Caco-2 (cell line): ENCODE results near the gene KCNJ11. TPM values are rescaled to one million over a fixed set of nuclear protein-coding genes. Genes with fewer than 3 reads are reported as not detected.

Experiments
- BruUV-seq: library from RNA; stranded (reverse); fragments of 400-500 nt; replicated peaks from 2 replicates; lab custom pipeline; 2021; lab: Mats Ljungman, UMichigan
- CTCF ChIA-PET: fragments of 300-600 bp; sonication (Branson Sonifier 250); formaldehyde crosslinking; loops from one replicate; lab custom pipeline; 2022; ENCODE audit warnings: antibody characterized with exemption; lab: Charles Lee
- POLR2A ChIA-PET: fragments of 300-600 bp; sonication (Branson Sonifier 250); formaldehyde crosslinking; loops from one replicate; lab custom pipeline; 2022; ENCODE audit warnings: antibody characterized with exemption; lab: Charles Lee
- DNase-seq, 2 experiments: peaks; one replicate each; pipeline versions ENCODE4 v3.0.0 to v3.0.0-alpha.2; 2020 to 2022
- H3K27me3 ChIP-seq: replicated peaks from 2 replicates; pipeline ENCODE4 v1.6.0; 2011; ENCODE audit warnings: low read length; ENCODE audit not compliant: control insufficient read depth, insufficient read depth
- H3K36me3 ChIP-seq: 2 replicates; pipeline ENCODE4 v1.5.1; 2011; ENCODE audit warnings: low read length; ENCODE audit not compliant: control insufficient read depth, insufficient read depth
- H3K4me1 ChIP-seq: fragments of 250-450 bp; sonication (Bioruptor Pico); 2 replicates; pipeline ENCODE4 v1.5.1; 2020; ENCODE audit warnings: mild to moderate bottlenecking
- H3K4me3 ChIP-seq: 2 replicates; pipeline ENCODE4 v1.5.1; 2011; ENCODE audit warnings: low read depth, mild to moderate bottlenecking, control low read depth, low read length
- H3K9me3 ChIP-seq: fragments of 250-450 bp; sonication (Bioruptor Pico); 2 replicates; pipeline ENCODE4 v1.5.1; 2020; ENCODE audit warnings: mild to moderate bottlenecking, moderate library complexity
- H3K27ac Mint-ChIP-seq: one replicate; pipeline ENCODE4 v1.8.0; 2022; ENCODE audit warnings: mixed read lengths; ENCODE audit not compliant: unreplicated experiment
- H3K27me3 Mint-ChIP-seq: one replicate; pipeline ENCODE4 v1.8.0; 2022; ENCODE audit warnings: mixed read lengths; ENCODE audit not compliant: insufficient read depth, unreplicated experiment
- H3K36me3 Mint-ChIP-seq: one replicate; pipeline ENCODE4 v1.8.0; 2022; ENCODE audit warnings: mild to moderate bottlenecking, mixed read lengths; ENCODE audit not compliant: insufficient read depth, unreplicated experiment
- H3K4me1 Mint-ChIP-seq: one replicate; pipeline ENCODE4 v1.8.0; 2022; ENCODE audit warnings: low read depth, mixed read lengths; ENCODE audit not compliant: unreplicated experiment
- H3K4me3 Mint-ChIP-seq: one replicate; pipeline ENCODE4 v1.8.0; 2022; ENCODE audit warnings: mild to moderate bottlenecking, moderate library complexity, mixed read lengths; ENCODE audit not compliant: unreplicated experiment
- H3K9me3 Mint-ChIP-seq: one replicate; pipeline ENCODE4 v1.8.0; 2022; ENCODE audit warnings: mixed read lengths; ENCODE audit not compliant: unreplicated experiment
- CTCF ChIP-seq, 2 experiments: fragments of 200-600 bp in 1 of 2; IDR thresholded peaks; 1 replicate in 1 of 2; 2 replicates in 1 of 2; pipeline versions ENCODE4 v1.5.1 to v1.8.0; 2011 to 2022; ENCODE audit warnings: antibody characterized with exemption in 1 of 2, control low read depth in 1 of 2, inconsistent platforms in 1 of 2, low read depth in 1 of 2, low read length in 1 of 2, mild to moderate bottlenecking in 1 of 2, moderate library complexity in 1 of 2; ENCODE audit not compliant: insufficient read depth in 1 of 2, severe bottlenecking in 1 of 2, unreplicated experiment in 1 of 2
- intact Hi-C: fragments of 100-400 bp; cut with micrococcal nuclease; formaldehyde crosslinking; loops from one replicate; pipeline ENCODE4 v1.10.0; 2022; ENCODE audit not compliant: unreplicated experiment
- total RNA-seq: library from RNA; stranded (reverse); gene quantifications from 2 replicates; pipeline ENCODE4 v1.2.3, GENCODE V29; 2022

KCNJ11 gene
- total RNA-seq, 1 experiment from 2014 or later = 3.4 TPM

DNA sequence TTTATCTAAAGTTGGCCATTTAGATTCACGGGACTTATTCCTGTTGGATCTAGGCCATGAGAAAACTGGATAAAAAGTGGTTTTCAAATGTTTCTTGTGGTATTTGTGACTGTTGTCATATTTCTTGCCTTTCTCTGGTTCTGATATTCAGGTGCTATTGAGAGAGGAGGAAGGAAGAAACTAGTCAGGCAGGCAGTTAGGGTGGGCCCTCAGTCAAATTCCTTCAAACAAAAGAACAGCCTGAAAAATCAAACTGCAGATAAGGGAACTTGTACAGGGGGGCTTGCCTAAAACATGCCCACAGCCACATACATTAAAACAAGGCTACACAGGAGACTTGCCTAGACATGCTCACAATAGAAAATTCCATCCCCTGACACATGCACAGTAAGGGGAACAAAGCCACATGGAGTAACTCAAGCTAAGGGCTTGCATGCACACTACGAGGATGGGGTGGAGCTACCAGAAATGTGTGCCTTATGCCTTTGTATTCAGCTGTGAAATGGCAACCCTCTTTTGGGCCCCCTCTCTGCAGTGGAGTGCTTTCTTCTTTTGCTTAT, 18.7 kb downstream of the KCNJ11 start:
- CTCF ChIA-PET = no interaction called here

GRCh38 chr11:17369094-17369493, 19.4 kb downstream of the KCNJ11 start:
- Mint-ChIP-seq H3K9me3 (peaks cover 55% of the 10 kb centered on the region), H3K36me3 (peaks cover 52% of the 10 kb centered on the region), H3K4me1 (no peaks in the 10 kb centered on the region), H3K4me3 (no peak overlapping the region), H3K27me3 (no peaks in the 10 kb centered on the region), H3K27ac (no peak overlapping the region)
- Histone ChIP-seq H3K27me3 (no peaks in the 10 kb centered on the region), H3K36me3 (peaks cover 10% of the 10 kb centered on the region), H3K9me3 (peaks cover 42% of the 10 kb centered on the region), H3K4me3 (no peak overlapping the region), H3K4me1 (no peaks in the 10 kb centered on the region)
- intact Hi-C loops = no loop called here
- BruUV-seq = no TSS peak
- no peak for DNase-seq
- ChIA-PET CTCF (no interaction called here), POLR2A (no interaction called here)
- no peak for TF ChIP-seq CTCF (IDR thresholded peaks at IDR 0.05; ENCODE audit: insufficient read depth in 1 of 2, low read depth in 1 of 2, low read length in 1 of 2, severe bottlenecking in 1 of 2, unreplicated experiment in 1 of 2)

More for the DNA sequence above, 18.7 kb downstream of the KCNJ11 start:
- no peak for DNase-seq
- Mint-ChIP-seq H3K27ac (no peak overlapping the region), H3K9me3 (peaks cover 55% of the 10 kb centered on the region), H3K36me3 (peaks cover 57% of the 10 kb centered on the region), H3K27me3 (no peaks in the 10 kb centered on the region), H3K4me1 (no peaks in the 10 kb centered on the region), H3K4me3 (no peak overlapping the region)
- BruUV-seq = no TSS peak
- Histone ChIP-seq H3K4me3 (no peak overlapping the region), H3K36me3 (peaks cover 10% of the 10 kb centered on the region), H3K27me3 (no peaks in the 10 kb centered on the region), H3K9me3 (peaks cover 42% of the 10 kb centered on the region), H3K4me1 (no peaks in the 10 kb centered on the region)
- TF ChIP-seq CTCF (IDR thresholded peaks at IDR 0.05; ENCODE audit: insufficient read depth in 1 of 2, low read depth in 1 of 2, low read length in 1 of 2, severe bottlenecking in 1 of 2, unreplicated experiment in 1 of 2) = no peak
- POLR2A ChIA-PET = no interaction called here
- intact Hi-C loops = no loop called here

DNA sequence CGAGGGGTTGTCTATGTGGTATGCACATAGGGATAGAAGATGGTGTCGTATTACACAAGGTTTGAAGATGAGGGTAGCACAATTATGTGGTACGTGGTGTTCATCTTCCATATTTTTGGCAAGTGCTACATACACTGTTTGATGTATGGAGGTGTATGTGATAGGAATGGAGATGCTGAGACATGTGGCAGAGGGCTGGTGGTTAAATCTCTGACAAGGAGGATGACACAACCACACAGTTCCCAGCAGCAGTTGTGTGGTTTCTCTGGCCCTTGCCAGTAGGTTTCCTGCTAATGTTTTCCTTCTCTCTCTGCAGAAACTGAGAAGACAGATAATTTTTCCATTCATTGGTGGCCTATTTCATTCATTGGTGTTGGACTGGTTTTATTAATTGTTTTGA, 19.9 kb downstream of the KCNJ11 start:
- peaks cover 52% of the 10 kb centered on the region for H3K36me3 Mint-ChIP-seq
- H3K4me1 Mint-ChIP-seq = no peaks in the 10 kb centered on the region
- no TSS peak for BruUV-seq
- H3K9me3 ChIP-seq = peaks cover 42% of the 10 kb centered on the region
- no peak overlapping the region for H3K4me3 Mint-ChIP-seq
- H3K27ac Mint-ChIP-seq = no peak overlapping the region
- no peaks in the 10 kb centered on the region for H3K4me1 ChIP-seq
- peaks cover 55% of the 10 kb centered on the region for H3K9me3 Mint-ChIP-seq
- TF ChIP-seq CTCF (IDR thresholded peaks at IDR 0.05; ENCODE audit: insufficient read depth in 1 of 2, low read depth in 1 of 2, low read length in 1 of 2, severe bottlenecking in 1 of 2, unreplicated experiment in 1 of 2) = no peak
- ChIA-PET CTCF (no interaction called here), POLR2A (no interaction called here)
- no peaks in the 10 kb centered on the region for H3K27me3 ChIP-seq
- no peak for DNase-seq
- intact Hi-C loops = no loop called here
- H3K36me3 ChIP-seq = peaks cover 10% of the 10 kb centered on the region
- no peak overlapping the region for H3K4me3 ChIP-seq
- no peaks in the 10 kb centered on the region for H3K27me3 Mint-ChIP-seq
